ENCODE data around the gene GJB1.
A peak's percentile ranks its signal among the peaks of the same experiment; 100 is the strongest.
"Not testable (repeated sequence)": the region's sequence is repeated elsewhere in the genome, so short reads cannot be mapped to it uniquely, and the experiment has no call there.

GJB1 gene

GRCh38 chrX:71222929-71223328 is at the start of gene GJB1:
Gene GJB1 (plus strand): TSS chrX:71223224. CDS start chrX:71223708, 484 bp downstream.
- no peak for DNase-seq

GRCh38 chrX:71173440-71173839 is 49.6 kb upstream of the GJB1 start:
- no peak for DNase-seq

- DNase-seq: no peak
Measured at GRCh38 chrX:71174795-71175194, 48.2 kb upstream of the GJB1 start.

GRCh38 chrX:71175531-71175930 is 47.5 kb upstream of the GJB1 start:
- DNase-seq: no peak

GRCh38 chrX:71177327-71177726 is 45.7 kb upstream of the GJB1 start:
- no peak for DNase-seq

- DNase-seq: no peak
Measured at GRCh38 chrX:71178908-71179307, 44.1 kb upstream of the GJB1 start.

GRCh38 chrX:71180579-71181265 is 42.3 kb upstream of the GJB1 start:
- DNase-seq: not testable (repeated sequence)

GRCh38 chrX:71181558-71181909 is 41.5 kb upstream of the GJB1 start:
- DNase-seq: peak; percentile 79

GRCh38 chrX:71181910-71182799 is 40.9 kb upstream of the GJB1 start:
- peak; percentile 83 for DNase-seq

GRCh38 chrX:71182871-71183270 is 40.2 kb upstream of the GJB1 start:
- no peak for DNase-seq

- DNase-seq: no peak
Measured at GRCh38 chrX:71183341-71183740, 39.7 kb upstream of the GJB1 start.

GRCh38 chrX:71184092-71184491 is 38.9 kb upstream of the GJB1 start:
- no peak for DNase-seq

- no peak for DNase-seq
Measured at GRCh38 chrX:71184803-71185495, 38.1 kb upstream of the GJB1 start.

- DNase-seq: no peak
Measured at GRCh38 chrX:71191248-71191647, 31.8 kb upstream of the GJB1 start.

GRCh38 chrX:71195964-71196649 is 26.9 kb upstream of the GJB1 start:
- no peak for DNase-seq

GRCh38 chrX:71198066-71198465 is 25.0 kb upstream of the GJB1 start:
- peak; percentile 60 for DNase-seq

- no peak for DNase-seq
Measured at GRCh38 chrX:71199252-71200008, 23.6 kb upstream of the GJB1 start.

GRCh38 chrX:71210816-71211215 is 12.2 kb upstream of the GJB1 start:
- no peak for DNase-seq

- no peak for DNase-seq
Measured at GRCh38 chrX:71212536-71212935, 10.5 kb upstream of the GJB1 start.

- DNase-seq: no peak
Measured at GRCh38 chrX:71214152-71214551, 8.9 kb upstream of the GJB1 start.

GRCh38 chrX:71214604-71215337 is 8.3 kb upstream of the GJB1 start:
- DNase-seq: no peak

Measured in activated CD8-positive, alpha-beta memory T cell treated with anti-CD3 and anti-CD28 coated beads for 24 hours (primary cell).